SK-N-SH (cell line): Measurements from ENCODE around the gene SYNE1. TPM values are rescaled to one million over a fixed set of nuclear protein-coding genes. Genes with fewer than 3 reads are reported as not detected.

Experiments used
- CTCF ChIA-PET: fragments of 300-600, 350-600 bp; formaldehyde crosslinking; extraction: SDS; loops from one replicate; lab custom pipeline; 2021; lab: Yijun Ruan, JAX
- POLR2A ChIA-PET: fragments of 350-600 bp; sonication (Branson Sonifier 250); formaldehyde crosslinking; extraction: SDS; loops from one replicate; lab custom pipeline; 2020; ENCODE audit warnings: antibody characterized with exemption, inconsistent platforms; lab: Yijun Ruan, JAX
- DNase-seq: peaks from one replicate; pipeline ENCODE4 v3.0.0; 2012
- H2AFZ ChIP-seq: fragments of 200-600 bp; sonication (generic); 2 replicates; pipeline ENCODE4 v1.8.1; 2016; ENCODE audit warnings: antibody characterized with exemption, mild to moderate bottlenecking, low read depth
- H3F3A ChIP-seq: fragments of 200-600 bp; sonication (generic); replicated peaks from 2 replicates; pipeline ENCODE3; 2016; ENCODE audit warnings: antibody characterized with exemption, mild to moderate bottlenecking; ENCODE audit not compliant: insufficient read depth
- H3K27ac ChIP-seq, 2 experiments: fragments of 200-500 bp in 1 of 2; fragments of 200-600 bp in 1 of 2; sonication (Bioruptor generic) in 1 of 2; sonication (generic), shearing (Covaris generic) in 1 of 2; 2 replicates each; pipeline versions ENCODE4 v1.5.1 to v1.6.1; 2014 to 2016; ENCODE audit warnings: low read depth in 2 of 2, inconsistent platforms in 1 of 2, low read length in 1 of 2, mild to moderate bottlenecking in 1 of 2, mixed read lengths in 1 of 2
- H3K27me3 ChIP-seq: fragments of 200-600 bp; sonication (generic), shearing (Covaris generic); 2 replicates; pipeline ENCODE4 v1.6.1; 2016; ENCODE audit warnings: mixed run types; ENCODE audit not compliant: insufficient read depth
- H3K36me3 ChIP-seq, 2 experiments: fragments of 200-500 bp in 1 of 2; fragments of 200-600 bp in 1 of 2; sonication (Bioruptor generic) in 1 of 2; sonication (generic) in 1 of 2; replicated peaks in 1 of 2; 2 replicates each; pipeline versions ENCODE3 to v1.5.1; 2014 to 2016; ENCODE audit warnings: low read length in 1 of 2, mild to moderate bottlenecking in 1 of 2; ENCODE audit not compliant: insufficient read depth in 2 of 2, control insufficient read depth in 1 of 2
- H3K4me1 ChIP-seq, 2 experiments: fragments of 200-500 bp in 1 of 2; fragments of 200-600 bp in 1 of 2; sonication (Bioruptor generic) in 1 of 2; sonication (generic), shearing (Covaris generic) in 1 of 2; 2 replicates each; pipeline versions ENCODE4 v1.5.1 to v1.6.1; 2014 to 2016; ENCODE audit warnings: low read depth in 1 of 2, low read length in 1 of 2, mixed run types in 1 of 2; ENCODE audit not compliant: insufficient read depth in 2 of 2, control insufficient read depth in 1 of 2
- H3K4me2 ChIP-seq: fragments of 200-600 bp; sonication (generic), shearing (Covaris generic); 2 replicates; pipeline ENCODE4 v1.6.1; 2017; ENCODE audit warnings: mixed run types
- H3K4me3 ChIP-seq, 2 experiments: fragments of 200-500 bp in 1 of 2; fragments of 200-600 bp in 1 of 2; sonication (Bioruptor generic) in 1 of 2; sonication (generic), shearing (Covaris generic) in 1 of 2; 2 replicates each; pipeline versions ENCODE4 v1.5.1 to v1.8.1; 2014 to 2016; ENCODE audit warnings: low read depth in 2 of 2, inconsistent platforms in 1 of 2, low read length in 1 of 2, mild to moderate bottlenecking in 1 of 2, mixed read lengths in 1 of 2, moderate library complexity in 1 of 2
- H3K79me2 ChIP-seq: fragments of 200-600 bp; sonication (generic); 2 replicates; pipeline ENCODE4 v1.8.1; 2017; ENCODE audit warnings: mild to moderate bottlenecking; ENCODE audit not compliant: insufficient read depth
- H3K9ac ChIP-seq: fragments of 200-600 bp; sonication (generic); 2 replicates; pipeline ENCODE4 v1.6.1; 2017; ENCODE audit warnings: mixed run types
- H3K9me2 ChIP-seq: fragments of 200-600 bp; sonication (generic); 2 replicates; pipeline ENCODE4 v1.6.1; 2017; ENCODE audit warnings: mixed run types
- H3K9me3 ChIP-seq: fragments of 200-600 bp; sonication (generic); 2 replicates; pipeline ENCODE4 v1.6.1; 2017; ENCODE audit warnings: mixed run types, mild to moderate bottlenecking, moderate library complexity
- H4K20me1 ChIP-seq: fragments of 200-600 bp; sonication (generic); 2 replicates; pipeline ENCODE4 v1.6.1; 2017; ENCODE audit warnings: mild to moderate bottlenecking, mixed run types; ENCODE audit not compliant: insufficient read depth
- GABPA ChIP-seq: IDR thresholded peaks from 2 replicates; pipeline ENCODE4 v1.4.0; 2012; ENCODE audit warnings: low read depth, mild to moderate bottlenecking
- GATA2 ChIP-seq: sonication (generic); formaldehyde crosslinking; IDR thresholded peaks from 2 replicates; pipeline ENCODE4 v1.5.0; 2020; ENCODE audit warnings: mild to moderate bottlenecking, missing genetic modification reagents
- JUND ChIP-seq: IDR thresholded peaks from 2 replicates; pipeline ENCODE4 v1.4.0; 2012
- MXI1 ChIP-seq: IDR thresholded peaks from 2 replicates; pipeline ENCODE4 v1.6.1; 2012; ENCODE audit warnings: mild to moderate bottlenecking, low read depth, low read length, improper control_type of control experiment
- NFIC ChIP-seq: IDR thresholded peaks from 2 replicates; pipeline ENCODE4 v1.4.0; 2012; ENCODE audit warnings: borderline replicate concordance
- NRF1 ChIP-seq: IDR thresholded peaks from 2 replicates; pipeline ENCODE4 v1.6.1; 2012; ENCODE audit warnings: low read depth, mild to moderate bottlenecking, low read length
- POLR2AphosphoS5 ChIP-seq: IDR thresholded peaks from 2 replicates; pipeline ENCODE4 v1.6.1; 2012; ENCODE audit warnings: low read depth, low read length
- RCOR1 ChIP-seq: fragments of 150-350 bp; IDR thresholded peaks from 2 replicates; pipeline ENCODE4 v1.6.1; 2017; ENCODE audit warnings: antibody characterized with exemption, low read length
- RXRA ChIP-seq: IDR thresholded peaks from 2 replicates; pipeline ENCODE4 v1.4.0; 2012; ENCODE audit warnings: low read depth, mild to moderate bottlenecking, borderline replicate concordance
- SIN3A ChIP-seq: IDR thresholded peaks from 2 replicates; pipeline ENCODE4 v1.6.1; 2012; ENCODE audit warnings: low read depth, mild to moderate bottlenecking, low read length, moderate library complexity, borderline replicate concordance
- TEAD4 ChIP-seq: IDR thresholded peaks from 2 replicates; pipeline ENCODE4 v1.4.0; 2012; ENCODE audit warnings: mild to moderate bottlenecking, borderline replicate concordance; ENCODE audit not compliant: insufficient read depth
- WGBS: methylation state at CpG from one replicate; pipeline ENCODE4 v1.1.6; 2017; ENCODE audit warnings: low lambda C conversion rate; 5-methylcytosine and 5-hydroxymethylcytosine counted together
- polyA plus RNA-seq, 3 experiments: library from polyadenylated mRNA; depleted of rRNA; stranded (reverse); fragments of >200 nt; gene quantifications; 2 replicates each; pipeline ENCODE4 v1.2.3, GENCODE V29; 2012
- TF ChIP-seq, protein P1 (sequence below): IDR thresholded peaks from 2 replicates; pipeline ENCODE4 v1.4.0; 2012; ENCODE audit warnings: low read depth, borderline replicate concordance
- TF ChIP-seq, protein P2 (sequence below): IDR thresholded peaks from 2 replicates; pipeline ENCODE4 v1.6.1; 2012; ENCODE audit warnings: mild to moderate bottlenecking, low read depth, low read length, moderate library complexity
- TF ChIP-seq, protein P3 (sequence below): fragments of 200-600 bp; sonication (generic); IDR thresholded peaks from 2 replicates; pipeline ENCODE4 v1.6.1; 2017; ENCODE audit warnings: antibody characterized with exemption, mild to moderate bottlenecking, moderate library complexity

SYNE1 gene, protein sequence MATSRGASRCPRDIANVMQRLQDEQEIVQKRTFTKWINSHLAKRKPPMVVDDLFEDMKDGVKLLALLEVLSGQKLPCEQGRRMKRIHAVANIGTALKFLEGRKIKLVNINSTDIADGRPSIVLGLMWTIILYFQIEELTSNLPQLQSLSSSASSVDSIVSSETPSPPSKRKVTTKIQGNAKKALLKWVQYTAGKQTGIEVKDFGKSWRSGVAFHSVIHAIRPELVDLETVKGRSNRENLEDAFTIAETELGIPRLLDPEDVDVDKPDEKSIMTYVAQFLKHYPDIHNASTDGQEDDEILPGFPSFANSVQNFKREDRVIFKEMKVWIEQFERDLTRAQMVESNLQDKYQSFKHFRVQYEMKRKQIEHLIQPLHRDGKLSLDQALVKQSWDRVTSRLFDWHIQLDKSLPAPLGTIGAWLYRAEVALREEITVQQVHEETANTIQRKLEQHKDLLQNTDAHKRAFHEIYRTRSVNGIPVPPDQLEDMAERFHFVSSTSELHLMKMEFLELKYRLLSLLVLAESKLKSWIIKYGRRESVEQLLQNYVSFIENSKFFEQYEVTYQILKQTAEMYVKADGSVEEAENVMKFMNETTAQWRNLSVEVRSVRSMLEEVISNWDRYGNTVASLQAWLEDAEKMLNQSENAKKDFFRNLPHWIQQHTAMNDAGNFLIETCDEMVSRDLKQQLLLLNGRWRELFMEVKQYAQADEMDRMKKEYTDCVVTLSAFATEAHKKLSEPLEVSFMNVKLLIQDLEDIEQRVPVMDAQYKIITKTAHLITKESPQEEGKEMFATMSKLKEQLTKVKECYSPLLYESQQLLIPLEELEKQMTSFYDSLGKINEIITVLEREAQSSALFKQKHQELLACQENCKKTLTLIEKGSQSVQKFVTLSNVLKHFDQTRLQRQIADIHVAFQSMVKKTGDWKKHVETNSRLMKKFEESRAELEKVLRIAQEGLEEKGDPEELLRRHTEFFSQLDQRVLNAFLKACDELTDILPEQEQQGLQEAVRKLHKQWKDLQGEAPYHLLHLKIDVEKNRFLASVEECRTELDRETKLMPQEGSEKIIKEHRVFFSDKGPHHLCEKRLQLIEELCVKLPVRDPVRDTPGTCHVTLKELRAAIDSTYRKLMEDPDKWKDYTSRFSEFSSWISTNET (N-terminal part only)
- 31.1 and 38.7 TPM in 2 replicates for polyA plus RNA-seq (2012; rRNA removed)
- 24.8 and 26.9 TPM in 2 replicates for polyA plus RNA-seq (2012; cell fraction: cytosol; rRNA removed)
- polyA plus RNA-seq (2012; cell fraction: nucleus; rRNA removed) = 73.3 and 99.4 TPM in 2 replicates

DNA sequence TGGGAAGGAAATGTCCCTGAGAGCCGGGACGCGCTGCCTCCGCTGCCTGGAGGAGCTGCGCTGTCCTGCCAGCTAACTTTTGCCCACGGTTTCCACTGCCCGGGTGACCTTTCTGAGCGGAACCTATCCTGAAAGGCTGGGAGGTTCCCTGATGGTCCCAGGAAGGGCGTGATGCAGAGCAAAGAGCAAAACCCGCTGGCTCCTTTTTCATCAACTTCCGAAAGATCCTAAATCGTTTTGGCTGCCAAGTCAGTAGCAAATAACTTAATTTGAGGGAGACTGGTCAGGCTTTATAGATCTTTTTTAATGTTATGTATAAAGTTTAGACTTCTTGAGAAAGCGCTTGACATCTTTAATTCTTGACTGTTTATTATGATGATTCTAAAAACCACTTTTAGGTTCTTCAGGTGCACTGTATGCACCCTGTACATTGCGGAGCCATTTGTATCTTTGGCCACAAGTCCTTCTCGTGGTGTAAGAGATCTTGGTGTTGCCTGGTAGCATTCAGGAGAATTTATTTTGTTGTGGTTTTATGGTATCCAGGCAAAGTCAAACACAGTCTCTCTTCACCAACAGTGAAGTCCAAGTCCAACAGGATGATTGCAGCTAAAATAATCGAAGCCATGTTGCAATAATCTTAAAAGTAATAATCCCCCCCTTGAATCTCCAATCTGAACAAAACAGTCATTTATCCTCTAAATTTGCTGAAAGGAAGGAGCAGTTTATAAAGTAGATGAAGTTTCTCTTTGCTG lies at the start of gene SYNE1:
SYNE1 (minus strand) TSS at position 67 of the 752 bp plus-strand sequence. CDS start 9,031 bp downstream, outside the sequence.
- Histone ChIP-seq H3F3A (peaks cover 1% of the 10 kb centered on the region), H3K9me2 (no peaks in the 10 kb centered on the region), H3K36me3 (no peaks in the 10 kb centered on the region), H3K9me3 (no peaks in the 10 kb centered on the region), H2AFZ (peak within 1 kb of the TSS; percentile 90), H3K4me3 (peak within 1 kb of the TSS; percentile 59 to 89), H3K4me2 (peak within 1 kb of the TSS; percentile 96), H3K27me3 (no peaks in the 10 kb centered on the region), H3K4me1 (peaks cover 0 to 6% of the 10 kb centered on the region in 2 experiments; a peak in 2 of 4 replicates)
- no peak for DNase-seq
- CTCF ChIA-PET = interaction anchor here (1.0 to 6.8 kb wide), 7 partner anchors 14 to 152 kb away, joined by 3 to 63 read pairs (median 5); no protein-coding TSS in a partner anchor
- POLR2A ChIA-PET = no interaction called here
- TF ChIP-seq, protein P1, sequence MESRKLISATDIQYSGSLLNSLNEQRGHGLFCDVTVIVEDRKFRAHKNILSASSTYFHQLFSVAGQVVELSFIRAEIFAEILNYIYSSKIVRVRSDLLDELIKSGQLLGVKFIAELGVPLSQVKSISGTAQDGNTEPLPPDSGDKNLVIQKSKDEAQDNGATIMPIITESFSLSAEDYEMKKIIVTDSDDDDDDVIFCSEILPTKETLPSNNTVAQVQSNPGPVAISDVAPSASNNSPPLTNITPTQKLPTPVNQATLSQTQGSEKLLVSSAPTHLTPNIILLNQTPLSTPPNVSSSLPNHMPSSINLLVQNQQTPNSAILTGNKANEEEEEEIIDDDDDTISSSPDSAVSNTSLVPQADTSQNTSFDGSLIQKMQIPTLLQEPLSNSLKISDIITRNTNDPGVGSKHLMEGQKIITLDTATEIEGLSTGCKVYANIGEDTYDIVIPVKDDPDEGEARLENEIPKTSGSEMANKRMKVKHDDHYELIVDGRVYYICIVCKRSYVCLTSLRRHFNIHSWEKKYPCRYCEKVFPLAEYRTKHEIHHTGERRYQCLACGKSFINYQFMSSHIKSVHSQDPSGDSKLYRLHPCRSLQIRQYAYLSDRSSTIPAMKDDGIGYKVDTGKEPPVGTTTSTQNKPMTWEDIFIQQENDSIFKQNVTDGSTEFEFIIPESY = no peak
- TF ChIP-seq JUND (no peak), POLR2AphosphoS5 (no peak), NFIC (no peak), NRF1 (no peak), GABPA (no peak)
- TF ChIP-seq, all 33 proteins: peak for 0
- H3K27ac ChIP-seq = peak within 1 kb of the TSS; percentile 58 to 73
- peak within 1 kb of the TSS; percentile 79 for H3K9ac ChIP-seq
- H4K20me1 ChIP-seq = no peaks in the 10 kb centered on the region
- 47% methylated on average over 7 of the region's 16 CpGs for WGBS
- peaks cover 40% of the 10 kb centered on the region for H3K79me2 ChIP-seq

DNA sequence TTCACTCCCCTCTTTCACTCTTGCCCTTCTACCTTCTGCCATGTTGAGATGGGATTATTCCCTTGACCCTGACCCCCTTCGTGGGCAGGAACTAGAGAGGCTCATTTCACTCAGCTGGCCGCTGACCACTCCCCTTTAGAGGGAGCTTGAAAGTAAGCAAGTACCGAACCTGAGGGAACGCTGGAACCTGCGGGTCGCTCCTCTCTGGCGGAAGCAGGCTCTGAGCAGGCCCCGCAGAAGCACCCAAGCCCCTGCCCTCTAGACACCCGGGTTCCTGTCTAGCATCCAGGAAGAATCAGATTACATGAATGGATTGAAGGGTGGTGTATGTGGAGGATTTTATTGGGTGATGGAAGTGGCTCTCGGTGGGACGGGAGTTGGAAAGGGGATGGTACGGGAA lies 48.7 kb upstream of the SYNE1 start:
- H4K20me1 ChIP-seq = no peaks in the 10 kb centered on the region
- H3K9me2 ChIP-seq = no peaks in the 10 kb centered on the region
- H3K4me1 ChIP-seq = no peaks in the 10 kb centered on the region; a peak in 1 of 4 replicates
- H3K4me3 ChIP-seq = no peak overlapping the region
- peaks cover 4% of the 10 kb centered on the region for H3F3A ChIP-seq
- WGBS = 50% methylated on average over 6 of the region's 12 CpGs
- DNase-seq = no peak
- H3K36me3 ChIP-seq = no peaks in the 10 kb centered on the region
- H2AFZ ChIP-seq = no peak overlapping the region
- H3K79me2 ChIP-seq = no peaks in the 10 kb centered on the region
- H3K9ac ChIP-seq = no peak overlapping the region
- H3K27me3 ChIP-seq = no peaks in the 10 kb centered on the region
- no peak overlapping the region for H3K27ac ChIP-seq
- ChIA-PET CTCF (interaction anchor here (1.3 kb wide), 2 partner anchors 15 to 262 kb away, joined by 3 to 4 read pairs; no protein-coding TSS in a partner anchor), POLR2A (no interaction called here)
- no peak overlapping the region for H3K4me2 ChIP-seq
- no peaks in the 10 kb centered on the region for H3K9me3 ChIP-seq
- TF ChIP-seq GATA2 (CRISPR knock-in tag) (no peak), SIN3A (no peak), RXRA (no peak), RCOR1 (no peak), MXI1 (no peak), TEAD4 (no peak)
- TF ChIP-seq, protein P2, sequence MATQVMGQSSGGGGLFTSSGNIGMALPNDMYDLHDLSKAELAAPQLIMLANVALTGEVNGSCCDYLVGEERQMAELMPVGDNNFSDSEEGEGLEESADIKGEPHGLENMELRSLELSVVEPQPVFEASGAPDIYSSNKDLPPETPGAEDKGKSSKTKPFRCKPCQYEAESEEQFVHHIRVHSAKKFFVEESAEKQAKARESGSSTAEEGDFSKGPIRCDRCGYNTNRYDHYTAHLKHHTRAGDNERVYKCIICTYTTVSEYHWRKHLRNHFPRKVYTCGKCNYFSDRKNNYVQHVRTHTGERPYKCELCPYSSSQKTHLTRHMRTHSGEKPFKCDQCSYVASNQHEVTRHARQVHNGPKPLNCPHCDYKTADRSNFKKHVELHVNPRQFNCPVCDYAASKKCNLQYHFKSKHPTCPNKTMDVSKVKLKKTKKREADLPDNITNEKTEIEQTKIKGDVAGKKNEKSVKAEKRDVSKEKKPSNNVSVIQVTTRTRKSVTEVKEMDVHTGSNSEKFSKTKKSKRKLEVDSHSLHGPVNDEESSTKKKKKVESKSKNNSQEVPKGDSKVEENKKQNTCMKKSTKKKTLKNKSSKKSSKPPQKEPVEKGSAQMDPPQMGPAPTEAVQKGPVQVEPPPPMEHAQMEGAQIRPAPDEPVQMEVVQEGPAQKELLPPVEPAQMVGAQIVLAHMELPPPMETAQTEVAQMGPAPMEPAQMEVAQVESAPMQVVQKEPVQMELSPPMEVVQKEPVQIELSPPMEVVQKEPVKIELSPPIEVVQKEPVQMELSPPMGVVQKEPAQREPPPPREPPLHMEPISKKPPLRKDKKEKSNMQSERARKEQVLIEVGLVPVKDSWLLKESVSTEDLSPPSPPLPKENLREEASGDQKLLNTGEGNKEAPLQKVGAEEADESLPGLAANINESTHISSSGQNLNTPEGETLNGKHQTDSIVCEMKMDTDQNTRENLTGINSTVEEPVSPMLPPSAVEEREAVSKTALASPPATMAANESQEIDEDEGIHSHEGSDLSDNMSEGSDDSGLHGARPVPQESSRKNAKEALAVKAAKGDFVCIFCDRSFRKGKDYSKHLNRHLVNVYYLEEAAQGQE = no peak
- TF ChIP-seq, protein P3, sequence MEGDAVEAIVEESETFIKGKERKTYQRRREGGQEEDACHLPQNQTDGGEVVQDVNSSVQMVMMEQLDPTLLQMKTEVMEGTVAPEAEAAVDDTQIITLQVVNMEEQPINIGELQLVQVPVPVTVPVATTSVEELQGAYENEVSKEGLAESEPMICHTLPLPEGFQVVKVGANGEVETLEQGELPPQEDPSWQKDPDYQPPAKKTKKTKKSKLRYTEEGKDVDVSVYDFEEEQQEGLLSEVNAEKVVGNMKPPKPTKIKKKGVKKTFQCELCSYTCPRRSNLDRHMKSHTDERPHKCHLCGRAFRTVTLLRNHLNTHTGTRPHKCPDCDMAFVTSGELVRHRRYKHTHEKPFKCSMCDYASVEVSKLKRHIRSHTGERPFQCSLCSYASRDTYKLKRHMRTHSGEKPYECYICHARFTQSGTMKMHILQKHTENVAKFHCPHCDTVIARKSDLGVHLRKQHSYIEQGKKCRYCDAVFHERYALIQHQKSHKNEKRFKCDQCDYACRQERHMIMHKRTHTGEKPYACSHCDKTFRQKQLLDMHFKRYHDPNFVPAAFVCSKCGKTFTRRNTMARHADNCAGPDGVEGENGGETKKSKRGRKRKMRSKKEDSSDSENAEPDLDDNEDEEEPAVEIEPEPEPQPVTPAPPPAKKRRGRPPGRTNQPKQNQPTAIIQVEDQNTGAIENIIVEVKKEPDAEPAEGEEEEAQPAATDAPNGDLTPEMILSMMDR = no peak
